Activated CD4-positive, alpha-beta T cell treated with anti-CD3 and anti-CD28 coated beads for 48 hours (primary cell): Measurements from ENCODE around the gene PFN3.

Experiments used
- DNase-seq: peaks from one replicate; pipeline ENCODE4 v3.0.0-alpha.2; 2020

The PFN3 gene

DNA sequence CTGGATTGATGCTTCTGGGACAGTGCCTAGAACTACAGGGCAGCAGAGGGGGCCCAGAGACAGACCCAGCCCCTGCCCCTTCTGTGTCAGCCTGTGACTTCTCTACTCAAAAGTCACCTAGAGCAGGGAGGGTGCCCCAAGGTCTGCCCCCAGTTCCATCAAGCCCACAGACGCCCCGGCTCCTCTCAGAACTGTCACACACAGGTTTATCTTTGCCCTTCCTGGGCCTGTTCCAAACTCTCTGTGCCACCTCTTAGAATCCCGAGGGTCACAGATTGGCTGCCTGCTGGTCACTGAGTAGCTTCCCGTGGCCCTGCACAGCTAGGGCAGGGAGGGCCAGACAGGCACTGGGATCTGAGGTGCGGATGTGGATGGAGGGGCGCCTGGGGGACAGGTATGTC is 41.0 kb downstream of the PFN3 start:
- no peak for DNase-seq

GRCh38 chr5:177358370-177358819 is 42.1 kb downstream of the PFN3 start:
- no peak for DNase-seq

DNA sequence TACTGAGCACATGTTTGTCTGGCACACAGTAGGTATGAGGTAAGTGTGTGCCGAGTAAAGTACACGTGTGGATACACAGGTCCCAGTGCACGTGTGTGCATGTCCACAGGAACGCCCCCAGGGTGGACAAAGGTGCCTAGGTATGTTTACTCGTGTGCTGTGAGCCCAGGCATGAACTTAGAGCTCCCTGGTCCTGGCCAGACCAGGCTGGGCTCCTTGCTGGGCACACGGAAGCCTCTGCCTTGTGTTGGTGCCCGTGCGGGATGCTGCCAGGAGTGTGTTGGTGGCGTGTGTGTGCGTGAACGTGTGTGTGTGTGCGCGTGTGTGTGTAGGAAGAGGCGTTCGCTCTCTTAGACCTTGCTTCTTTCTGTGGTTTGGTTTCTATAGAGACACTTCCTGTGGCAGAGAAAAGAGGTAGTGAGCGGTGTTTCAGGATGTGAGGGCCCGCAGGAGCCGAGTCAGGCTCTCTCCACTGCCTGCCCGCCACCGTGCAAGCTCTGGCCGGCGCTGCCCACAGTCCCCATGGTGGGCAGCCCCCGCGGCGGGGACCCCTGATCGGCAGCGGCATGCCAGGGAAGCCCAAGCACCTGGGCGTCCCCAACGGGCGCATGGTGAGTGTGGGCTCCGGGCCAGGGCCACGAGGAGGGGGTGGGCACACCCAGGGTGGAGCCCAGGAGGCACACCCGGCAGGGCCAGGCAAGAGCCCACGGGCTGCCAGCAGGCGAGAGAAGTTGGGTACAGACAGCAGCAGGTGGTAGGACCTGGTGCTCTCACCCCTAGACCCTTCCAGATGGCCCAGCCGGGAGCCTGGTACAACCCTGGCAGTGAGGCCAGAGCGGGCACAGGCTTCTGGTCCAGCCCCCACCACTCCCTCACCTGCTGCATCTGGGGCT is 42.8 kb downstream of the PFN3 start, which contains the start of gene RGS14:
Gene RGS14, plus strand, starts transcription at position 466 of the 893 bp plus-strand sequence. Its CDS starts 101 bp downstream, at position 567.
- DNase-seq = peak; percentile 64

- no peak for DNase-seq
Observed at GRCh38 chr5:177357146-177357458, 43.4 kb downstream of the PFN3 start.

- no peak for DNase-seq
Observed at GRCh38 chr5:177356746-177357145, 43.7 kb downstream of the PFN3 start.

GRCh38 chr5:177355868-177356168 is 44.6 kb downstream of the PFN3 start:
- no peak for DNase-seq

DNA sequence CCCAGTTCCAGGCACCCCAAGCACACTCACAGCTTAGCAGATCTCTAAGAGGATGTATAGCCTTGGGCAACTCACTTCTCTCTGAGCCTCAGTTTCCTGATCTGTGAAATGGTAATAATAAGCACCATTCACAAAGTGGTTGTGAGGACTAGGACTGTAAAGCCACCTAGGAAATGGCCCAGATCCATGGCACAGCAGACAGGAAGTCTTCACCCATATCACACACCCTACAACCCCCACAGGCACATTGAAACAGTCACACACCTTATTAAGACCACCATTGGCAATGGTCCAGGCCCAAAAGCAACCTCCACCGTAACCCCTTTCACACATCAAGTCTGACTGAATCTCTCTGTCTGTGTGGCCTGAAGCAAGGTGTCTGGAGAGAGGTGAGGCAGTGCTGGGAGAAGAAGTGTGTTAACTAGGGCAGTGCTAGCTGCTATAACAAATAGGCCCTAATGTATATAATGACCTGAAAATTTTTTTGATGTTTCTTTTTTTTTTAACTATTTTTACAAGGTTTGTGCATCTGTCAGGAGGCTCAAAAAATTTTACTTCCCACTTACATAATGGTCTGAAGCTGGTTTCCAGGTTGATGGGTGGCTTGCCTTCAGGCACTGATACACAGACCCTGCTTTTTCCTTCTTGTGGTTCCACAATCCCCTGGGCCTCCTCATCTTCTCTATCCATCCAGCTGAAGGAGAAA is 45.1 kb downstream of the PFN3 start:
- no peak for DNase-seq

- no peak for DNase-seq
Observed at GRCh38 chr5:177354711-177355110, 45.8 kb downstream of the PFN3 start.

- no peak for DNase-seq
Observed at GRCh38 chr5:177354256-177354655, 46.2 kb downstream of the PFN3 start.

GRCh38 chr5:177353093-177353492 is 47.4 kb downstream of the PFN3 start:
- no peak for DNase-seq

GRCh38 chr5:177351392-177352329 is 48.8 kb downstream of the PFN3 start, which contains the start of gene LMAN2:
LMAN2 (minus strand) TSS chr5:177351668; CDS start chr5:177351647, 21 bp downstream.
- DNase-seq = peak; percentile 94

DNA sequence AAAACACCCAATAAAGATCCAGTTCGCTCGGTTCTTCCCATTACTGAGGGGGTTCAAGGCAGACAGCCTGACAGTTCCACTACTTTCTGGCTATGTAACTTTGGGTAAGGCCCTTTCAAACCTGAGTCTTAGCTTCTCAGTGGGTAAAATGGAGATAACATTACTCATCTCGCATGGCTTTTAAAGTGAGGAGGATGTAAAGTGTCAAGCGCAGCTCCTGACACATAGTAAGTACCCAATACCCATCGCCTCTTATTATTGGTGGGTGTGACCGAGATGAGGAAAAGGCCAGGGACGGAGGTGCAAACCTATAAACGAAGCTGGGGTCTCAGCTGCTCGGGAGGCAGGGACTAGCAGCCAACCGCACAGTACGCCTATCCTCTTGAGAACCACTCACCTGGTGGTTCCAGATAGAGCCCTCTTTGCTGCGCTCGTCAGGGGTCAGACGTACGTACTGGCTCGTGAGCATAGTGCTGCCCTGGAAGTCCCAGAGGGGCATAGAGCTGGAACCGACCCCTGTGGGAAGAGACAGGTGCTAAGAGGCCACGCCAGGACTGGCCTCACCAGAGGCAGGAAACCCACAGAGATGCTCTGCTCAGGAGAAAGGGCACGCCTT is 49.6 kb downstream of the PFN3 start:
- DNase-seq = no peak
